ENCODE measurements around the gene P3H3. TPM values are rescaled to one million over a fixed set of nuclear protein-coding genes. Genes with fewer than 3 reads are reported as not detected.
"Not testable (repeated sequence)": the region's sequence is repeated elsewhere in the genome, so short reads cannot be mapped to it uniquely, and the experiment has no call there.

Gene P3H3
- polyA plus RNA-seq, 1 donor (not counting 4 experiments of a cell fraction or from before 2014, with no cell fraction given), result 3.9 TPM

- Histone ChIP-seq H3K4me1 (ENCODE audit: control insufficient read depth, extremely low read depth, insufficient read depth, low read length) (peaks cover 10% of the 10 kb centered on the region), H3K9me1 (ENCODE audit: control insufficient read depth, extremely low read depth, insufficient read depth, low read length) (no peaks in the 10 kb centered on the region)
- TF ChIP-seq EZH2 (IDR thresholded peaks at IDR 0.05; ENCODE audit: low read length), result no peak
- no peak for TF ChIP-seq CTCF (optimal IDR thresholded peaks at IDR 0.05 in 1 of 3, IDR thresholded peaks at IDR 0.05 in 1 of 3, conservative IDR thresholded peaks at IDR 0.05 in 1 of 3; ENCODE audit: extremely low read depth in 1 of 3, insufficient read depth in 2 of 3, low read length in 3 of 3)
Measured at GRCh38 chr12:6888360-6888759, 60.2 kb downstream of the P3H3 start.

GRCh38 chr12:6888794-6889193 lies 60.6 kb downstream of the P3H3 start:
- H3K4me3 ChIP-seq (ENCODE audit: control insufficient read depth in 2 of 3, extremely low read depth in 1 of 3, insufficient read depth in 2 of 3, low read depth in 1 of 3, low read length in 3 of 3); H2AFZ ChIP-seq (ENCODE audit: control insufficient read depth, low read length); H3K4me2 ChIP-seq (ENCODE audit: control insufficient read depth, extremely low read depth, insufficient read depth, low read depth, low read length); H4K20me1 ChIP-seq (ENCODE audit: control insufficient read depth, extremely low read depth, insufficient read depth, low read length); H3K79me2 ChIP-seq (ENCODE audit: control insufficient read depth, insufficient read depth, low read length); H3K9me3 ChIP-seq (ENCODE audit: control insufficient read depth, low read depth, low read length); H3K36me3 ChIP-seq (ENCODE audit: control insufficient read depth in 2 of 2, extremely low read depth in 1 of 2, insufficient read depth in 2 of 2, low read length in 2 of 2); H3K9ac ChIP-seq (ENCODE audit: control insufficient read depth, extremely low read depth, insufficient read depth, low read length); dilution Hi-C loops (cut with MboI; ENCODE audit: extremely low pct_ligation_motif_present, low sequenced_read_pairs); H3K27me3 ChIP-seq (ENCODE audit: control insufficient read depth, extremely low read depth, insufficient read depth, low read length); DNase-seq (ENCODE audit: low read depth, low spot score); FAIRE-seq; H3K27ac ChIP-seq (ENCODE audit: control insufficient read depth, insufficient read depth, low read length); H3K9me1 ChIP-seq (ENCODE audit: control insufficient read depth, extremely low read depth, insufficient read depth, low read length): not testable (repeated sequence)
- peaks cover 10% of the 10 kb centered on the region for H3K4me1 ChIP-seq (ENCODE audit: control insufficient read depth, extremely low read depth, insufficient read depth, low read length)

More at GRCh38 chr12:6888360-6888759, 60.2 kb downstream of the P3H3 start:
- H3K27me3 ChIP-seq (ENCODE audit: control insufficient read depth, extremely low read depth, insufficient read depth, low read length), result no peaks in the 10 kb centered on the region
- H3K9me3 ChIP-seq (ENCODE audit: control insufficient read depth, low read depth, low read length), result no peaks in the 10 kb centered on the region
- H3K27ac ChIP-seq (ENCODE audit: control insufficient read depth, insufficient read depth, low read length), result no peak overlapping the region
- no peak overlapping the region for H3K4me2 ChIP-seq (ENCODE audit: control insufficient read depth, extremely low read depth, insufficient read depth, low read depth, low read length)
- H3K4me3 ChIP-seq (ENCODE audit: control insufficient read depth in 2 of 3, extremely low read depth in 1 of 3, insufficient read depth in 2 of 3, low read depth in 1 of 3, low read length in 3 of 3), result no peak overlapping the region
- no peak for FAIRE-seq
- no peaks in the 10 kb centered on the region for H4K20me1 ChIP-seq (ENCODE audit: control insufficient read depth, extremely low read depth, insufficient read depth, low read length)
- H3K36me3 ChIP-seq (ENCODE audit: control insufficient read depth in 2 of 2, extremely low read depth in 1 of 2, insufficient read depth in 2 of 2, low read length in 2 of 2), result no peaks in the 10 kb centered on the region
- no peak overlapping the region for H3K9ac ChIP-seq (ENCODE audit: control insufficient read depth, extremely low read depth, insufficient read depth, low read length)
- no peak for DNase-seq (ENCODE audit: low read depth, low spot score)
- dilution Hi-C loops (cut with MboI; ENCODE audit: extremely low pct_ligation_motif_present, low sequenced_read_pairs), result no loop called here
- H3K79me2 ChIP-seq (ENCODE audit: control insufficient read depth, insufficient read depth, low read length), result no peaks in the 10 kb centered on the region
- H2AFZ ChIP-seq (ENCODE audit: control insufficient read depth, low read length), result no peak overlapping the region

Other genes with a start within 250 kb of the P3H3 start
- gene CHD4, start 221.0 kb upstream of the P3H3 start, polyA plus RNA-seq, result 79.7 to 93.1 TPM (median 81.2 TPM) in 3 replicates
- gene LPAR5, start 192.4 kb upstream of the P3H3 start, polyA plus RNA-seq, result 6.7 to 11.7 TPM (median 8.3 TPM) in 3 replicates
- 0.07 to 0.21 TPM (median 0.09 TPM) in 3 replicates for gene ACRBP, start 181.0 kb upstream of the P3H3 start, polyA plus RNA-seq
- gene ING4, start 165.3 kb upstream of the P3H3 start, polyA plus RNA-seq, result 25.5 to 31.6 TPM (median 30.4 TPM) in 3 replicates
- gene ZNF384, start 139.0 kb upstream of the P3H3 start, polyA plus RNA-seq, result 29.0 to 44.0 TPM (median 29.8 TPM) in 3 replicates
- gene PIANP, start 127.6 kb upstream of the P3H3 start, polyA plus RNA-seq, result not detected in 3 replicates
- 85.4 to 116 TPM (median 85.5 TPM) in 3 replicates for gene COPS7A, start 104.4 kb upstream of the P3H3 start, polyA plus RNA-seq
- 317 to 364 TPM (median 335 TPM) in 3 replicates for gene MLF2, start 75.3 kb upstream of the P3H3 start, polyA plus RNA-seq
- gene PTMS, start 62.0 kb upstream of the P3H3 start, polyA plus RNA-seq, result 80.6 to 140 TPM (median 119 TPM) in 3 replicates
- 0.09 to 0.14 TPM (median 0.09 TPM) in 3 replicates for gene LAG3, start 55.9 kb upstream of the P3H3 start, polyA plus RNA-seq
- 0.01 to 0.05 TPM in 2 of 3 replicates, not detected in the other for gene CD4, start 38.9 kb upstream of the P3H3 start, polyA plus RNA-seq
- gene GPR162, start 6.6 kb upstream of the P3H3 start, polyA plus RNA-seq, result 0.05 to 0.10 TPM (median 0.09 TPM) in 3 replicates
- gene GNB3, start 12.5 kb downstream of the P3H3 start, polyA plus RNA-seq, result 0.41 to 0.94 TPM (median 0.80 TPM) in 3 replicates
- gene CDCA3, start 22.9 kb downstream of the P3H3 start, polyA plus RNA-seq, result 2.1 to 16.9 TPM (median 15.0 TPM) in 3 replicates
- 58.3 to 84.1 TPM (median 67.2 TPM) in 3 replicates for gene USP5, start 23.7 kb downstream of the P3H3 start, polyA plus RNA-seq
- 1,218 to 2,229 TPM (median 1,551 TPM) in 3 replicates for gene TPI1, start 39.1 kb downstream of the P3H3 start, polyA plus RNA-seq
- 4.9 to 8.7 TPM (median 5.1 TPM) in 3 replicates for gene SPSB2, start 44.9 kb downstream of the P3H3 start, polyA plus RNA-seq
- gene LRRC23, start 76.4 kb downstream of the P3H3 start, polyA plus RNA-seq, result 6.2 to 7.1 TPM (median 6.3 TPM) in 3 replicates
- 0.87 to 1.7 TPM (median 1.1 TPM) in 3 replicates for gene ENO2, start 86.2 kb downstream of the P3H3 start, polyA plus RNA-seq
- 4.8 to 7.8 TPM (median 6.2 TPM) in 3 replicates for gene ATN1, start 99.6 kb downstream of the P3H3 start, polyA plus RNA-seq
- gene RNU7-1, start 115.4 kb downstream of the P3H3 start, polyA plus RNA-seq, result not detected in 3 replicates
- gene C12orf57, start 115.6 kb downstream of the P3H3 start, polyA plus RNA-seq, result 121 to 211 TPM (median 137 TPM) in 3 replicates
- 18.7 to 21.0 TPM (median 19.7 TPM) in 3 replicates for gene PTPN6, start 122.9 kb downstream of the P3H3 start, polyA plus RNA-seq
- gene PHB2, start 142.3 kb downstream of the P3H3 start, polyA plus RNA-seq, result 225 to 270 TPM (median 244 TPM) in 3 replicates
- 61.6 to 104 TPM (median 76.9 TPM) in 3 replicates for gene EMG1, start 142.5 kb downstream of the P3H3 start, polyA plus RNA-seq
- gene LPCAT3, start 190.1 kb downstream of the P3H3 start, polyA plus RNA-seq, result 51.0 to 69.1 TPM (median 52.0 TPM) in 3 replicates
- 1.9 to 6.0 TPM (median 2.6 TPM) in 3 replicates for gene C1S, start 232.3 kb downstream of the P3H3 start, polyA plus RNA-seq

Data from keratinocyte (primary cell).